AG09309 (cell line): ENCODE measurements around the gene CDKAL1.

Experiments used
- DNase-seq: peaks from one replicate; pipeline ENCODE4 v3.0.0-alpha.2; 2010; ENCODE audit warnings: low read depth
- H3K4me3 ChIP-seq: 2 replicates; pipeline ENCODE4 v1.5.1; 2011; ENCODE audit warnings: mild to moderate bottlenecking, low read depth, low read length, moderate library complexity; ENCODE audit not compliant: control insufficient read depth
- CTCF ChIP-seq: IDR thresholded peaks from 2 replicates; pipeline ENCODE4 v1.5.1; 2011; ENCODE audit warnings: mild to moderate bottlenecking, low read depth, low read length, inconsistent platforms; ENCODE audit not compliant: insufficient read depth, control insufficient read depth; ENCODE audit errors: missing control alignments

Gene CDKAL1

GRCh38 chr6:20947977-20948376 lies 413.7 kb downstream of the CDKAL1 start:
- no peak for TF ChIP-seq CTCF
- H3K4me3 ChIP-seq, result no peak overlapping the region
- DNase-seq, result no peak

- DNase-seq, result no peak
These were observed 414.3 kb downstream of the CDKAL1 start for GRCh38 chr6:20948556-20948955.

GRCh38 chr6:20949138-20949537 lies 414.9 kb downstream of the CDKAL1 start:
- no peak overlapping the region for H3K4me3 ChIP-seq
- no peak for DNase-seq
- TF ChIP-seq CTCF, result no peak

More at GRCh38 chr6:20948556-20948955, 414.3 kb downstream of the CDKAL1 start:
- TF ChIP-seq CTCF, result no peak
- no peak overlapping the region for H3K4me3 ChIP-seq

DNA sequence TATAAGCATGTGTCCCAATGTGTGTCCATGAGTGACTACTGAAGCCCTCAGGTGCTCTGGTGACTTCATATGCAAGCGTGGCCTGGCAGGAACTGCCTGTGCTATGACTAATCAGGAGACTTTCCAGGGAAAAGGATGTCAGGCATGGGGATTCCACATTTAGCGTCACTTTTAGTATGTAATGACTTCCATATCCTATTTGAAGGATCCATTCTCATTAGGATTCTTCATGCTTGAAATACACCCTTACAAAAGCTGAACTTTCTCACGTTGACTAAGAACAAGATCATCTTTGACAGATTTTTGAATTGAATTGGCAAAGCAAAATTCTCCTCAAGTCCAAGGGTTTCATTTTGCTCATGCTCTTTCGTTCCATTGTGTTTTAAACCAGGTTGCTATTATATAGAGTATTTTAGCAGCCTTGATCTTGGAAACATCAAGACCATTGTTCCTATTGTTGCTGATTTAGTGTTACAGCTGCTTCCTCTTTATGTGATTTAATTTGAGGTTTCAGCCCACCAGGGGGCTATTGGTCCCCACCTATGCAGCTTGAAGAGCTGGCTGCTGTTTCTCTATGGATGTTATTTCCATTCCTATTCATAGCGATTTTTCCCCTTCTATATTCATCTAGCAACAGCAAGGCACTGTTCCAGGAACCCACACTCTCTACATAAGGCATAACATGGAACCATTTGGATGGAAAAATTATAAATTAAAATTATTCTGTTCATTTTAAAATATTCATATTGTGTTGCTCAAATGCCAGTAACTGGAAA lies 418.6 kb downstream of the CDKAL1 start:
- peak; percentile 24 for DNase-seq
- TF ChIP-seq CTCF, result no peak
- no peak overlapping the region for H3K4me3 ChIP-seq

- TF ChIP-seq CTCF, result no peak
- DNase-seq, result no peak
- H3K4me3 ChIP-seq, result no peak overlapping the region
These were observed 420.1 kb downstream of the CDKAL1 start for GRCh38 chr6:20954315-20954714.

DNA sequence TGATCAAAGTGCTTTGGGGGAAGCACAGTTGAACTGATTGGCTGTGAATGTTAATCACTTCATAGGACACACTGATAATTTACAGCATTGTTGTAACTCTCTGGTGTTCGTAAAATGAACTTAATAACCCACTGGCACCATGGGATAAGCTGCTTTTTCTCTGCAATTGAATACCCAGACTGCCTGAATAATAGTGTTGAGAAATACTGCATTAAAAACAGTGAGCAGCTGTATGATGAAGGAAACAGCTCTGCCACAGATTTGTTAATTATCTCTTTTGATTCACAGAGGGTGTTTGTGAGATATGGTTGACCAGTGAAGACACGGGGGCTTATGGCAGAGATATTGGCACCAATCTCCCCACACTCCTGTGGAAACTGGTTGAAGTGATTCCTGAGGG lies 420.9 kb downstream of the CDKAL1 start:
- DNase-seq, result no peak
- H3K4me3 ChIP-seq, result no peak overlapping the region
- TF ChIP-seq CTCF, result no peak
